NB4 (cell line): ENCODE data around the gene PDX1.

Experiments used
- DNase-seq: peaks from one replicate; pipeline ENCODE4 v3.0.0; 2010; ENCODE audit warnings: low read depth
- H3K4me3 ChIP-seq: one replicate; pipeline ENCODE4 v1.5.1; 2011; ENCODE audit warnings: mild to moderate bottlenecking, low read depth, low read length, moderate library complexity
- CTCF ChIP-seq: IDR thresholded peaks from one replicate; pipeline ENCODE4 v1.5.1; 2012; ENCODE audit warnings: low read depth, low read length
- MAX ChIP-seq: IDR thresholded peaks from 2 replicates; pipeline ENCODE4 v1.6.1; 2011; ENCODE audit warnings: low read depth, low read length
- MYC ChIP-seq: IDR thresholded peaks from 2 replicates; pipeline ENCODE4 v1.6.1; 2011; ENCODE audit warnings: low read depth, low read length
- POLR2A ChIP-seq: IDR thresholded peaks from 2 replicates; pipeline ENCODE4 v1.6.1; 2011; ENCODE audit warnings: mild to moderate bottlenecking; ENCODE audit not compliant: insufficient read length; ENCODE audit errors: extremely low read depth

Gene PDX1

DNA sequence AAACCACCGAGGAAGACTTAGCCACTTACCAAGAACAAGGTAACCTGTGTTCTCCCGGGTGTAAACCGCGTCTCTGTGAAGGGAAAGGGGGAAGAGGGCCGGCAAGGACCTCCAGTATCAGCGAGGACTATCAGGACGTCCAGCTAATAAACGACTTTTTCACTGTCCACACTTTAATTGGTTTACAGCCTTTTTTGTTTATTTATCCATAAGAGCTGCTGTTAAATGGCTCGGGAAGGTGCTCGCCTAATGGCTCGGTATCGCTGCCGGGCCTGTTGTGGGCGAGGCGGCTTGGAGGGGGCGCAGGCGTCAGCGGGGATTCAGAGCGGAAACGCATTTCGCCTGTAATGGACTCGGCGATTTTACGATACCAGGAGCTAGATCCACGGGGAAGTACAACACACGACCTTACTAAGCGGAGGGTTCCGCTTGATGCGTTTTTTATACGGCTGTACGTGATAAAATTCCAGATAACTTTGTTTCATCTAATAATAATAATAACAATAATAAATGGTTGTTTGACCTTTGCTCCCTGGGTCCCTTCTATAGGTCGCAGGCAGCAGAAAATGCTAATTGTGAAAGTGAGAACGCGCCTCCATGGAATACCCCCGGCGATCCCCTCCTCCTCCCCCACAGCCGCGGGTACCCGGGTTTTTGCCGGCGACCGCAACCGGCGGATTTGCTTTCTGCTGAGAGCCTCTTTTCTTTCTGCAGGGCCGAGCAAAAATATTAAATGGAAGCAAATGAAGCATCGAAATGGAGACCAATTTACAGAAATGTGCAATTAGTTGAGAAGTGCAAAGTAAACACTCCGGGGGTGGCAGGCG is 2.5 kb upstream of the PDX1 start:
- TF ChIP-seq MYC (no peak), POLR2A (no peak), MAX (no peak), CTCF (no peak)
- DNase-seq: peak; percentile 34
- H3K4me3 ChIP-seq: no peak overlapping the region

DNA sequence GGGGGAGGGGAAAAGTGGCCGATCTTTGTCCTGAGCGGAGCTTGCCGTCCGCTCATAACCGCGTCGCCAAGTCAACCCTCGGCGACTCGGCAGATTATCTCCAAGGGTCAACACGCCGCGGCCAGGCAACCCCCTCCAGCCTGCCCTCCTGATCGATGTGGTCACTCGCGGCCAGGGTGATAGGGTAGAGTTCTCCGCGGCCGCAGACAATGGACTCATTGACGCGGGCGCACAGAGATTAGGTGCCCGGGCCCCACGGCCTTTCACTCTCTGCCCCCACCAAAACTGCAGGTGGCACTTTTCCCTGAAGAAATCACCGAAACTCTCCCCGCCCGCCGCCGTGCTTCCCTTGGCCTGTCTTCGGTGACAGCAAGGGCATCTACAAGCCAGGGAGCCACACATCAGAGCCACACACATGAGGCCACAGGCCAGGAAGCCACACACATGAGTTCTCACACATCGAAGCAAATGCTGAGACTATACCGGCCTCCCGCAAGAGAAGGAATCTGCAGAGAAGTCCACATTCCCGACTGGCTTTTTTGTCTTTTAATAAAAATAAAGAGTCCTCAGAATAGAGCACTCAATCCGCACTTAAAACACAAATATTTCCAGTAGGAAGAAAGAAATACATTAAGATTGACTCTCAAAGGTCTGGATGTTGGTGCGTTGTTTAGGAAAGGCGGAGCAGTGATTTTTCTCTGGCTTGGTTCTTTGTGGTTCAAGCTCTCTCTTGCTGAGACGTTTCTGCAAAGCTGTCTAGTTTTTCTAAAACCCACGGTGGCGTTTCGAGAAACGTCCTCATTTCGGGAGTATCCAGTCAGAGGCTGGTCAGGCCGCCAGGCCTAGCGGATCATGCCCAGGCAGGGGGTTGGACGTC is 1.5 kb upstream of the PDX1 start:
- H3K4me3 ChIP-seq: no peak overlapping the region
- no peak for DNase-seq
- TF ChIP-seq POLR2A (no peak), CTCF (no peak), MYC (no peak), MAX (no peak)

DNA sequence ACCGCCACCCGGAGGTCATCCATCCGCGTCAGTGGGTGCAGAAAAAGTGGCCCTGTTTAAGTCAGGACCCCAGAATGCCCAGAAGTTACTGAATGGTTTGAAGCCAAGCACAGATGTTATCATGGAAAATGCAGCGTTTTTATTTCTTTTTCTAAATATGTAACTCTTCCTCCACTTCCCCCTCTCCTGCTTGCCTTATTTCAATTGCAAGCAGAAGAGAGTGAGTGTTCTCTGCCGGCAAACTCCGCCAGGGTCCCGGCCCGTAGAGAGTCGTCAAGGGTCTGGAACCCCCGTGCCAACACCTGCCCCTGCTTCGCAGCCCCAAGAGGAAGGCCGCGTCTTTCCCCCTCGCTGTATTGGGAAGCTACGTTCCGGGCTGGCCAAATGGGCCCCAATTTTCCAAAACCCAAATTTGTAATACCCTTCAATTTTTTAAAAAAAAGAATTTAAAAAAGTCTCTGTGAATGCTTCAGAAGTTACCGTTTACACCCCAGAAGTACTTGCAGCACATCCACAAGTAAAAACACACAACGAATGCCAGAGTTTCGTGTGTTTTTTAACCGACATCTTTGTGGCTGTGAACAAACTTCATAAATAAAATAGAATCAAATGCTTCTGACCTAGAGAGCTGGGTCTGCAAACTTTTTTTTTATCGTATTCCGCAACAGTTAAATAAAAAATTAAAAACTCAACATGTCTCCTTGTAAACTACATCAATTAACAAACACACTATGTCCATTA is 712 bp upstream of the PDX1 start:
- no peak overlapping the region for H3K4me3 ChIP-seq
- no peak for DNase-seq
- no peak for TF ChIP-seq MAX
- TF ChIP-seq MYC: no peak
- no peak for TF ChIP-seq CTCF
- no peak for TF ChIP-seq POLR2A

DNA sequence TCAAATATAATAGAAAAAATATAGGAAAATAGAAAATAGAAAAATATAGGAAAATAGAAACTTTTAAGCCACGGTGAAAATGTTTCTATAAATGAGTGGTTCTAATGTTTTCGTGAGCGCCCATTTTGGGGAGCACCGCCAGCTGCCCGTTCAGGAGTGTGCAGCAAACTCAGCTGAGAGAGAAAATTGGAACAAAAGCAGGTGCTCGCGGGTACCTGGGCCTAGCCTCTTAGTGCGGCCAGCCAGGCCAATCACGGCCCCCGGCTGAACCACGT is 204 bp upstream of the PDX1 start:
- DNase-seq: no peak
- H3K4me3 ChIP-seq: no peak overlapping the region
- TF ChIP-seq POLR2A: no peak
- TF ChIP-seq CTCF: no peak
- no peak for TF ChIP-seq MYC

GRCh38 chr13:27920677-27921420 is 1.0 kb downstream of the PDX1 start:
- DNase-seq: peak; percentile 62
- TF ChIP-seq POLR2A (no peak), CTCF (no peak), MYC (no peak), MAX (no peak)

More at GRCh38 chr13:27920677-27921420, 1.0 kb downstream of the PDX1 start:
- H3K4me3 ChIP-seq: peak overlapping the region; percentile 52
